Measurements from ENCODE around the gene NAAA.

The NAAA gene

DNA sequence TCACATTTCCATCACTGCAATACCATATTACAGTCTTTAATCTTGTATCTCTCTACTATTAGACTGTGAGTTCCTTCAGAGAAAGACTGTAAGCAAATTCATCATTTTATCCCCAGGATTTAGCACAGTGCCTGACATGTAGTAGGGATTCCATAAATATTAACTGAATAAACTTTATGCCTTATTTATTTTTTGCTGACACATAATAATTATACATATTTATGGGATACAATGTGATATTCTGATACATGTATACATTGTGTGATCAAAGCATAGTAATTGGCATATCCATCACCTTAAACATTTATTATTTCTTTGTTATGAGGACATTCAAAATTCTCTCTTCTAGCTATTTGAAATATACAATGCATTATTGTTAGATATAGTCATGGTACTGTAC lies 42.3 kb downstream of the NAAA start:
- H3K27ac ChIP-seq (ENCODE audit: low read depth, low read length) = no peak overlapping the region
- H3F3A ChIP-seq (ENCODE audit: control insufficient read depth, insufficient read depth) = no peaks in the 10 kb centered on the region
- no peaks in the 10 kb centered on the region for H3K36me3 ChIP-seq (ENCODE audit: control insufficient read depth, low read length)
- no peak for TF ChIP-seq EZH2phosphoT487 (IDR thresholded peaks at IDR 0.05; ENCODE audit: borderline replicate concordance, low read length)
- TF ChIP-seq, protein P1, sequence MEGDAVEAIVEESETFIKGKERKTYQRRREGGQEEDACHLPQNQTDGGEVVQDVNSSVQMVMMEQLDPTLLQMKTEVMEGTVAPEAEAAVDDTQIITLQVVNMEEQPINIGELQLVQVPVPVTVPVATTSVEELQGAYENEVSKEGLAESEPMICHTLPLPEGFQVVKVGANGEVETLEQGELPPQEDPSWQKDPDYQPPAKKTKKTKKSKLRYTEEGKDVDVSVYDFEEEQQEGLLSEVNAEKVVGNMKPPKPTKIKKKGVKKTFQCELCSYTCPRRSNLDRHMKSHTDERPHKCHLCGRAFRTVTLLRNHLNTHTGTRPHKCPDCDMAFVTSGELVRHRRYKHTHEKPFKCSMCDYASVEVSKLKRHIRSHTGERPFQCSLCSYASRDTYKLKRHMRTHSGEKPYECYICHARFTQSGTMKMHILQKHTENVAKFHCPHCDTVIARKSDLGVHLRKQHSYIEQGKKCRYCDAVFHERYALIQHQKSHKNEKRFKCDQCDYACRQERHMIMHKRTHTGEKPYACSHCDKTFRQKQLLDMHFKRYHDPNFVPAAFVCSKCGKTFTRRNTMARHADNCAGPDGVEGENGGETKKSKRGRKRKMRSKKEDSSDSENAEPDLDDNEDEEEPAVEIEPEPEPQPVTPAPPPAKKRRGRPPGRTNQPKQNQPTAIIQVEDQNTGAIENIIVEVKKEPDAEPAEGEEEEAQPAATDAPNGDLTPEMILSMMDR (IDR thresholded peaks at IDR 0.05; ENCODE audit: low read depth, low read length, poor library complexity, severe bottlenecking) = no peak
- H3K4me1 ChIP-seq (ENCODE audit: control insufficient read depth, low read length) = peaks cover 14% of the 10 kb centered on the region
- no peak overlapping the region for H3K4me3 ChIP-seq (ENCODE audit: low read length)
- peaks cover 29% of the 10 kb centered on the region for H3K27me3 ChIP-seq (ENCODE audit: control insufficient read depth, low read length)
- H3K9me3 ChIP-seq (ENCODE audit: control insufficient read depth, insufficient read depth, low read length) = no peaks in the 10 kb centered on the region
- H3K79me2 ChIP-seq (ENCODE audit: control insufficient read depth, low read length) = no peaks in the 10 kb centered on the region
- H4K20me1 ChIP-seq (ENCODE audit: control insufficient read depth, insufficient read depth, low read depth, low read length) = peaks cover 7% of the 10 kb centered on the region; the same call in 1 of the 2 replicates
- no peak overlapping the region for H3K4me2 ChIP-seq (ENCODE audit: low read length)
- no peaks in the 10 kb centered on the region for H3K9me2 ChIP-seq (replicated peaks; ENCODE audit: control insufficient read depth, low read length)

DNA sequence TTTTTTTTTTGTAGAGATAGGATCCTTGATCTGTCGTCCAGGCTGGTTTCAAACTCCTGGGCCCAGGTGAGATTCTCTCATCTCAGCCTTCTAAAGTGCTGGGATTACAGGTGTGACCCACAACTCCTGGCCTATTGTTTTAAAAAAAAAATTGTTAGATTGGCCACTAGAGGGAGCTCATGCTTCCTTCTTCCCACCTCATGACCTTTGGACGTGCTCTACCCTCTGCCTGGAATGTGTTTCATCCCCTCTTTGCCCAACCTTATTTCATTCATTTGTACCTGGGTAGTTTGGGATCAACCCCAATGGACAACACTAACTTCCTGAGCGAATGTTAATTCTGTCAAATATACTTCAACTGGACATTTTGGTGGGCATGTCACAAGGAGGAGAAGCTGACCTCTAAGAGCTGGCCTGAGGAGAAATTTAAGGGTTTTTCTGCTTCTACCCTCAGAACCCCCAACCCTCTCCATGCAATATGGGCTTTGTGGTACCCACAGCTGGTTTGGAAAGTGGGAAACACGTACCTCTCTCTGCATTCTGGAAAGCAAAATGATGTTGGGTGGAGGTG lies 45.0 kb downstream of the NAAA start:
- no peaks in the 10 kb centered on the region for H3K9me3 ChIP-seq (ENCODE audit: control insufficient read depth, insufficient read depth, low read length)
- H3K4me2 ChIP-seq (ENCODE audit: low read length) = no peak overlapping the region
- H3K36me3 ChIP-seq (ENCODE audit: control insufficient read depth, low read length) = no peaks in the 10 kb centered on the region
- TF ChIP-seq, protein P1 (IDR thresholded peaks at IDR 0.05; ENCODE audit: low read depth, low read length, poor library complexity, severe bottlenecking) = peak; percentile 76
- no peak for TF ChIP-seq EZH2phosphoT487 (IDR thresholded peaks at IDR 0.05; ENCODE audit: borderline replicate concordance, low read length)
- no peak overlapping the region for H3K4me3 ChIP-seq (ENCODE audit: low read length)
- H3K79me2 ChIP-seq (ENCODE audit: control insufficient read depth, low read length) = no peaks in the 10 kb centered on the region
- H3K4me1 ChIP-seq (ENCODE audit: control insufficient read depth, low read length) = no peaks in the 10 kb centered on the region
- no peaks in the 10 kb centered on the region for H3K9me2 ChIP-seq (replicated peaks; ENCODE audit: control insufficient read depth, low read length)
- H3K27me3 ChIP-seq (ENCODE audit: control insufficient read depth, low read length) = peaks cover 24% of the 10 kb centered on the region
- H3K27ac ChIP-seq (ENCODE audit: low read depth, low read length) = no peak overlapping the region
- no peaks in the 10 kb centered on the region for H4K20me1 ChIP-seq (ENCODE audit: control insufficient read depth, insufficient read depth, low read depth, low read length)
- no peaks in the 10 kb centered on the region for H3F3A ChIP-seq (ENCODE audit: control insufficient read depth, insufficient read depth)

DNA sequence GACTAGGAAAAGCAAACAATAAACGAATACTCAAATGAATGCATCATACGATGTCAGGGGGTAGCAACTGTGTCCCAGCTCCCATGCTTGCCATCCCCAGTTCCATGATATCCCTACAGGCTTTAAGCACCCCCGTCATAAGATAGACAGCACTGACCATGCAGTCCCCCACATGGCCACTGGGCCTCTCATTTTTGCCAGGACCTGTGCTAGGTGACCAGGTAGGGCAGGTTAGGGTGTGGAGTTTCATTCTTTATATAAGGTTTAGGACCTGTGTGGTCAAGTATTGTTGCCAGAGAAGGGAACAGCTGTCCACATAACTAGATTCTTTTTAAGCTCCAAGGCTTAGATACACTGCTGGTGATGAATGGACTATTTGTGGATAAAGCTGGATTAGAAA lies 48.3 kb downstream of the NAAA start:
- H3K4me2 ChIP-seq (ENCODE audit: low read length) = no peak overlapping the region
- H3K4me1 ChIP-seq (ENCODE audit: control insufficient read depth, low read length) = no peaks in the 10 kb centered on the region
- H3K79me2 ChIP-seq (ENCODE audit: control insufficient read depth, low read length) = no peaks in the 10 kb centered on the region
- H3K36me3 ChIP-seq (ENCODE audit: control insufficient read depth, low read length) = no peaks in the 10 kb centered on the region
- no peak overlapping the region for H3K4me3 ChIP-seq (ENCODE audit: low read length)
- no peaks in the 10 kb centered on the region for H3K9me3 ChIP-seq (ENCODE audit: control insufficient read depth, insufficient read depth, low read length)
- H3K27me3 ChIP-seq (ENCODE audit: control insufficient read depth, low read length) = 0 out of 2 replicates have a peak, but pooled peaks cover 3% of the 10 kb centered on the region
- H3F3A ChIP-seq (ENCODE audit: control insufficient read depth, insufficient read depth) = no peaks in the 10 kb centered on the region
- no peak for TF ChIP-seq EZH2phosphoT487 (IDR thresholded peaks at IDR 0.05; ENCODE audit: borderline replicate concordance, low read length)
- TF ChIP-seq, protein P1 (IDR thresholded peaks at IDR 0.05; ENCODE audit: low read depth, low read length, poor library complexity, severe bottlenecking) = no peak
- H3K27ac ChIP-seq (ENCODE audit: low read depth, low read length) = no peak overlapping the region
- H4K20me1 ChIP-seq (ENCODE audit: control insufficient read depth, insufficient read depth, low read depth, low read length) = no peaks in the 10 kb centered on the region
- no peaks in the 10 kb centered on the region for H3K9me2 ChIP-seq (replicated peaks; ENCODE audit: control insufficient read depth, low read length)
